Neural progenitor cell (in vitro differentiated cells): ENCODE results near the gene PAM16. TPM values are rescaled to one million over a fixed set of nuclear protein-coding genes. Genes with fewer than 3 reads are reported as not detected.
A peak's percentile ranks its signal among the peaks of the same experiment; 100 is the strongest.

Experiments
- DNase-seq: peaks from one replicate; pipeline ENCODE4 v3.0.0-alpha.2; 2016; ENCODE audit warnings: low spot score
- H2AFZ ChIP-seq: fragments of 200-600 bp; sonication (generic); replicated peaks from 2 replicates; pipeline ENCODE4 v1.6.1; 2016; ENCODE audit warnings: antibody characterized with exemption
- H3F3A ChIP-seq: fragments of 200-600 bp; sonication (generic); 2 replicates; pipeline ENCODE4 v1.6.1; 2016; ENCODE audit warnings: antibody characterized with exemption, low read depth
- H3K27ac ChIP-seq: fragments of 200-600 bp; sonication (generic); 2 replicates; pipeline ENCODE4 v1.5.1; 2016; ENCODE audit warnings: mild to moderate bottlenecking
- H3K27me3 ChIP-seq: fragments of 200-600 bp; sonication (generic); 2 replicates; pipeline ENCODE4 v1.6.1; 2016; ENCODE audit warnings: mild to moderate bottlenecking, moderate library complexity
- H3K36me3 ChIP-seq: fragments of 200-600 bp; sonication (generic); 2 replicates; pipeline ENCODE4 v1.5.1; 2016
- H3K4me1 ChIP-seq: fragments of 200-600 bp; sonication (generic); 2 replicates; pipeline ENCODE4 v1.6.1; 2016; ENCODE audit warnings: mixed run types
- H3K4me2 ChIP-seq: fragments of 200-600 bp; sonication (generic); 2 replicates; pipeline ENCODE4 v1.6.1; 2016
- H3K4me3 ChIP-seq: fragments of 200-600 bp; sonication (generic); 2 replicates; pipeline ENCODE4 v1.5.1; 2016
- H3K79me2 ChIP-seq: fragments of 200-600 bp; sonication (generic); 2 replicates; pipeline ENCODE4 v1.6.1; 2016; ENCODE audit warnings: low read depth
- H3K9ac ChIP-seq: fragments of 200-600 bp; sonication (generic); 2 replicates; pipeline ENCODE4 v1.6.1; 2016
- H3K9me3 ChIP-seq: fragments of 200-600 bp; sonication (generic); 2 replicates; pipeline ENCODE4 v1.5.1; 2016; ENCODE audit warnings: low read depth
- H4K20me1 ChIP-seq: fragments of 200-600 bp; sonication (generic); 2 replicates; pipeline ENCODE4 v1.6.1; 2016; ENCODE audit warnings: low read depth
- H3K27ac Mint-ChIP-seq: 3 replicates; pipeline ENCODE4 v1.8.0; 2021; ENCODE audit warnings: mixed read lengths
- H3K27me3 Mint-ChIP-seq: 2 replicates; pipeline ENCODE4 v1.8.0; 2022; ENCODE audit warnings: low read depth, mild to moderate bottlenecking, inconsistent platforms, moderate library complexity, mixed read lengths; ENCODE audit not compliant: insufficient read depth
- H3K36me3 Mint-ChIP-seq: 3 replicates; pipeline ENCODE4 v1.8.0; 2021; ENCODE audit warnings: mixed read lengths
- H3K4me1 Mint-ChIP-seq: 3 replicates; pipeline ENCODE4 v1.8.0; 2021; ENCODE audit warnings: mixed read lengths
- H3K4me3 Mint-ChIP-seq: 3 replicates; pipeline ENCODE4 v1.8.0; 2021; ENCODE audit warnings: mild to moderate bottlenecking, moderate library complexity, mixed read lengths
- H3K9me3 Mint-ChIP-seq: 3 replicates; pipeline ENCODE4 v1.8.0; 2020; ENCODE audit warnings: mixed read lengths
- EZH2 ChIP-seq: fragments of 200-600 bp; sonication (generic); IDR thresholded peaks from 2 replicates; pipeline ENCODE4 v1.6.1; 2017; ENCODE audit warnings: antibody characterized with exemption, mild to moderate bottlenecking, moderate library complexity
- EZH2phosphoT487 ChIP-seq: fragments of 200-600 bp; sonication (generic); IDR thresholded peaks from 2 replicates; pipeline ENCODE4 v1.6.1; 2017; ENCODE audit warnings: antibody characterized with exemption
- total RNA-seq: library from RNA; depleted of rRNA; stranded (reverse); fragments of >200 nt; gene quantifications from 2 replicates; pipeline ENCODE4 v1.2.3, GENCODE V29; 2015; ENCODE audit warnings: low replicate concordance
- TF ChIP-seq, protein P1 (sequence below): fragments of 200-600 bp; sonication (generic); IDR thresholded peaks from 2 replicates; pipeline ENCODE4 v1.5.1; 2017; ENCODE audit warnings: antibody characterized with exemption, mild to moderate bottlenecking

PAM16 gene
- total RNA-seq, 1 donor from 2014 or later: 17.0 TPM

DNA sequence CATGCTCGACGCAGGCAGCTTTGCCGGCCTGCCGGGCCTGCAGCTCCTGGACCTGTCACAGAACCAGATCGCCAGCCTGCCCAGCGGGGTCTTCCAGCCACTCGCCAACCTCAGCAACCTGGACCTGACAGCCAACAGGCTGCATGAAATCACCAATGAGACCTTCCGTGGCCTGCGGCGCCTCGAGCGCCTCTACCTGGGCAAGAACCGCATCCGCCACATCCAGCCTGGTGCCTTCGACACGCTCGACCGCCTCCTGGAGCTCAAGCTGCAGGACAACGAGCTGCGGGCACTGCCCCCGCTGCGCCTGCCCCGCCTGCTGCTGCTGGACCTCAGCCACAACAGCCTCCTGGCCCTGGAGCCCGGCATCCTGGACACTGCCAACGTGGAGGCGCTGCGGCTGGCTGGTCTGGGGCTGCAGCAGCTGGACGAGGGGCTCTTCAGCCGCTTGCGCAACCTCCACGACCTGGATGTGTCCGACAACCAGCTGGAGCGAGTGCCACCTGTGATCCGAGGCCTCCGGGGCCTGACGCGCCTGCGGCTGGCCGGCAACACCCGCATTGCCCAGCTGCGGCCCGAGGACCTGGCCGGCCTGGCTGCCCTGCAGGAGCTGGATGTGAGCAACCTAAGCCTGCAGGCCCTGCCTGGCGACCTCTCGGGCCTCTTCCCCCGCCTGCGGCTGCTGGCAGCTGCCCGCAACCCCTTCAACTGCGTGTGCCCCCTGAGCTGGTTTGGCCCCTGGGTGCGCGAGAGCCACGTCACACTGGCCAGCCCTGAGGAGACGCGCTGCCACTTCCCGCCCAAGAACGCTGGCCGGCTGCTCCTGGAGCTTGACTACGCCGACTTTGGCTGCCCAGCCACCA is 30.2 kb upstream of the PAM16 start:
- peaks cover 4% of the 10 kb centered on the region for H3K27me3 Mint-ChIP-seq

DNA sequence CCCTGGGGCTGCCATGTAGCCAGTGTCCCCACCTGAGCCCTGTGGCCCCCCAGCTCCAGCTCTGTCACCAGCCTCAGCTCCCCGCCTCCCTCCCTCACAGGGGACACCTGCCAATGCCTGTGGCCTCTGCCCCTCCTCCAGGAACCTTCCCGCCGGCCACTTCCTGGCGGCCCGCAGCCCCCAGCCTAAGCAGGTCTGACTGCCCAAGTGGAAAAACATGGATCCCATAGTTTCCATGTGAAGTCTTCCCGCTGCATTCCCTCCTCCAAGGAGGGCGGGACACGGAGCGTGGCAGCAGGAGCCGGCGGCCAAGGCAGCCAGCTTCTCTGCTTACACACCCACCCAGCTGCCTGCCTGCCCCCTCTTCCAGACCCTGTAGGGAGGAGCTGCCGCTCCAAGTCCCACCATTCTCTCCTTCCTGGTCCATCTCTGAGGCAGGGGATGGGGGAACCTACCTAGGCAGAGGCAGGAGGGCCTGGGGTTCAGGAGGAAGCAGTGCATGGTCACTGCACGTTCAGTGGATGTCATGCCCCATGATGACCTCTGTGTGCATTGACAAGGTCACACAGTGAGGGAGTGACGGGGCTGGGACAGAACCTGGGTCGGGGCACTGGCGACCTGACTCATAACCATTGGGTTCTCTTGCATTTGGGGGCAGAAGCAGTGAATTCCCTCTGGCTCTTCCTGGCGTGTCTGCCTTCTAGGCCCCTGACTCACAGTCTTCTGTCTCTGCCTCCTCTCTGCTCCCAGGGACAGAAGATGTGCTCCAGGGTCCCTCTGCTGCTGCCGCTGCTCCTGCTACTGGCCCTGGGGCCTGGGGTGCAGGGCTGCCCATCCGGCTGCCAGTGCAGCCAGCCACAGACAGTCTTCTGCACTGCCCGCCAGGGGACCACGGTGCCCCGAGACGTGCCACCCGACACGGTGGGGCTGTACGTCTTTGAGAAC is 29.3 kb upstream of the PAM16 start:
- Mint-ChIP-seq H3K9me3 (no peaks in the 10 kb centered on the region), H3K27ac (peak overlapping the region; percentile 46), H3K27me3 (peaks cover 4% of the 10 kb centered on the region), H3K36me3 (no peaks in the 10 kb centered on the region), H3K4me3 (no peak overlapping the region), H3K4me1 (peaks cover 30% of the 10 kb centered on the region)
- DNase-seq: no peak
- Histone ChIP-seq H3K27ac (no peak overlapping the region), H3K4me1 (peaks cover 21% of the 10 kb centered on the region), H3K4me2 (no peak overlapping the region), H3K9me3 (no peaks in the 10 kb centered on the region), H3K4me3 (no peak overlapping the region), H3F3A (no peaks in the 10 kb centered on the region), H3K79me2 (no peaks in the 10 kb centered on the region), H2AFZ (no peak overlapping the region), H3K36me3 (no peaks in the 10 kb centered on the region), H3K27me3 (no peaks in the 10 kb centered on the region), H3K9ac (no peak overlapping the region), H4K20me1 (peaks cover 26% of the 10 kb centered on the region)
- TF ChIP-seq, protein P1, sequence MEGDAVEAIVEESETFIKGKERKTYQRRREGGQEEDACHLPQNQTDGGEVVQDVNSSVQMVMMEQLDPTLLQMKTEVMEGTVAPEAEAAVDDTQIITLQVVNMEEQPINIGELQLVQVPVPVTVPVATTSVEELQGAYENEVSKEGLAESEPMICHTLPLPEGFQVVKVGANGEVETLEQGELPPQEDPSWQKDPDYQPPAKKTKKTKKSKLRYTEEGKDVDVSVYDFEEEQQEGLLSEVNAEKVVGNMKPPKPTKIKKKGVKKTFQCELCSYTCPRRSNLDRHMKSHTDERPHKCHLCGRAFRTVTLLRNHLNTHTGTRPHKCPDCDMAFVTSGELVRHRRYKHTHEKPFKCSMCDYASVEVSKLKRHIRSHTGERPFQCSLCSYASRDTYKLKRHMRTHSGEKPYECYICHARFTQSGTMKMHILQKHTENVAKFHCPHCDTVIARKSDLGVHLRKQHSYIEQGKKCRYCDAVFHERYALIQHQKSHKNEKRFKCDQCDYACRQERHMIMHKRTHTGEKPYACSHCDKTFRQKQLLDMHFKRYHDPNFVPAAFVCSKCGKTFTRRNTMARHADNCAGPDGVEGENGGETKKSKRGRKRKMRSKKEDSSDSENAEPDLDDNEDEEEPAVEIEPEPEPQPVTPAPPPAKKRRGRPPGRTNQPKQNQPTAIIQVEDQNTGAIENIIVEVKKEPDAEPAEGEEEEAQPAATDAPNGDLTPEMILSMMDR: no peak
- TF ChIP-seq EZH2phosphoT487: no peak
- TF ChIP-seq EZH2: no peak

More for the DNA sequence above, 30.2 kb upstream of the PAM16 start:
- H3K9ac ChIP-seq: no peak overlapping the region
- Mint-ChIP-seq H3K4me1 (peaks cover 30% of the 10 kb centered on the region), H3K27ac (no peak overlapping the region), H3K4me3 (no peak overlapping the region), H3K36me3 (no peaks in the 10 kb centered on the region), H3K9me3 (no peaks in the 10 kb centered on the region)
- H3K36me3 ChIP-seq: no peaks in the 10 kb centered on the region
- no peak for DNase-seq
- H3F3A ChIP-seq: no peaks in the 10 kb centered on the region
- no peak overlapping the region for H3K4me2 ChIP-seq
- TF ChIP-seq EZH2phosphoT487 (no peak), EZH2 (no peak)
- TF ChIP-seq, protein P1: no peak
- H3K27ac ChIP-seq: no peak overlapping the region
- no peaks in the 10 kb centered on the region for H3K9me3 ChIP-seq
- H2AFZ ChIP-seq: no peak overlapping the region
- no peak overlapping the region for H3K4me3 ChIP-seq
- no peaks in the 10 kb centered on the region for H3K79me2 ChIP-seq
- peaks cover 26% of the 10 kb centered on the region for H4K20me1 ChIP-seq
- peaks cover 21% of the 10 kb centered on the region for H3K4me1 ChIP-seq
- no peaks in the 10 kb centered on the region for H3K27me3 ChIP-seq

DNA sequence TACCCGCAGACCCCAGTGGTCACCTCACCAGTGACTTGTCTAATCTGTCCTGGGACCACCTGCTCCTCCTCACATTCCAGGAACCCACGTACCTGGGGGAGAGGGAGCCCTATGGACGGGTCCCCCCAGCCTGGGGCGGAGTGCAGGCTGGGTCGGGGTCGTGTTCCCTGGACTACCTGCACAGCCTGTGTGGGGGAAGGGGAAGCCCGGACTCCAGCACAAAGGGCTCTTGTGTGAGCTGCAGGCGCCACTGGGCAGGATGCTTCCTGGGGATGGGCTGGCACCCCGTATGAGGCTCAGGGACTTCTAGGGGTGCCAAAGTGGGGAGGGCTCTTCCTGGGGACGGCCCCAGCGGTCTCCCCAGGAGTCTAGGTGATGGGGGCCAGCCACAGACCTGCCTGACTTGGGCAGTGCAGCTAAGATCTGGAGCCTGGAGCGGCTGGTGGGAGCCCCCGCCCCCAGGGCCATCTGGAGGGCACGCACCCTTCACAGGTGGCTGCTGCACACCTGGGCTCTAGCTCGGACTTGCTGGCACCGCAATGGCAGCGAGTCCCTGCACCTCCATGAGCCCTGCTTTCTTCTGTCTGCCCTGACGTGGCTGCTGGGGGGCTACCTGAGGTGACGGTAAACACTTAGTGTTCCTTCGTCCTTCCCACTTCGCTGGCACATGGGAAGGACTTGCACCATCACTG is 28.0 kb upstream of the PAM16 start:
- peaks cover 36% of the 10 kb centered on the region for H3K4me1 Mint-ChIP-seq

More for the DNA sequence above, 28.0 kb upstream of the PAM16 start:
- Histone ChIP-seq H3K79me2 (peaks cover 4% of the 10 kb centered on the region), H3F3A (peaks cover 10% of the 10 kb centered on the region), H3K36me3 (no peaks in the 10 kb centered on the region), H2AFZ (no peak overlapping the region), H4K20me1 (peaks cover 35% of the 10 kb centered on the region), H3K4me1 (peaks cover 31% of the 10 kb centered on the region), H3K27ac (no peak overlapping the region), H3K4me3 (no peak overlapping the region), H3K4me2 (no peak overlapping the region), H3K9ac (no peak overlapping the region), H3K27me3 (no peaks in the 10 kb centered on the region), H3K9me3 (no peaks in the 10 kb centered on the region)
- no peak overlapping the region for H3K27ac Mint-ChIP-seq
- H3K27me3 Mint-ChIP-seq: peaks cover 4% of the 10 kb centered on the region
- TF ChIP-seq, protein P1: no peak
- TF ChIP-seq EZH2 (no peak), EZH2phosphoT487 (no peak)
- H3K36me3 Mint-ChIP-seq: no peaks in the 10 kb centered on the region
- DNase-seq: no peak
- no peaks in the 10 kb centered on the region for H3K9me3 Mint-ChIP-seq
- no peak overlapping the region for H3K4me3 Mint-ChIP-seq
